Suprapubic skin (tissue), 4 donors: ENCODE data around the gene IFNLR1. TPM values are rescaled to one million over a fixed set of nuclear protein-coding genes. Genes with fewer than 3 reads are reported as not detected.

Experiments used
- DNase-seq, 2 donors: peaks; one replicate each; pipeline ENCODE4 v3.0.0-alpha.2; 2019; ENCODE audit warnings: low spot score in 2 of 2
- H3K27ac ChIP-seq: fragments of 200-600 bp; sonication (generic); one replicate; pipeline ENCODE4 v1.5.1; 2019
- H3K27me3 ChIP-seq: fragments of 200-600 bp; sonication (generic); one replicate; pipeline ENCODE4 v1.5.1; 2019
- H3K36me3 ChIP-seq: fragments of 200-600 bp; sonication (generic); one replicate; pipeline ENCODE4 v1.5.1; 2019
- H3K4me1 ChIP-seq: fragments of 200-600 bp; sonication (generic); one replicate; pipeline ENCODE4 v1.5.1; 2019
- H3K4me3 ChIP-seq: fragments of 200-600 bp; sonication (generic); one replicate; pipeline ENCODE4 v1.5.1; 2019; ENCODE audit warnings: mild to moderate bottlenecking
- H3K9me3 ChIP-seq: fragments of 200-600 bp; sonication (generic); one replicate; pipeline ENCODE4 v1.5.1; 2019
- EP300 ChIP-seq: sonication (generic); formaldehyde crosslinking; IDR thresholded peaks from one replicate; pipeline ENCODE4 v1.6.1; 2017; ENCODE audit warnings: antibody characterized with exemption
- POLR2A ChIP-seq, 2 donors: fragments of 450-650 bp; IDR thresholded peaks; one replicate each; pipeline ENCODE4 v1.6.1; 2017; ENCODE audit warnings: antibody characterized with exemption in 2 of 2, mild to moderate bottlenecking in 2 of 2, moderate library complexity in 2 of 2
- POLR2AphosphoS5 ChIP-seq, 3 donors: sonication (generic); formaldehyde crosslinking; IDR thresholded peaks; one replicate each; pipeline ENCODE4 v1.6.1; 2017; ENCODE audit warnings: antibody characterized with exemption in 3 of 3
- WGBS: methylation state at CpG from one replicate; pipeline ENCODE4 v1.1.5; 2018; 5-methylcytosine and 5-hydroxymethylcytosine counted together
- total RNA-seq, 4 donors: library from RNA; depleted of rRNA; stranded (reverse); fragments of >200 nt; gene quantifications; one replicate each; pipeline ENCODE4 v1.1.0, GENCODE V29; 2016
- TF ChIP-seq, protein P1 (sequence below), 2 donors: fragments of 200-600 bp in 1 of 2; fragments of 450-650 bp in 1 of 2; sonication (generic) in 1 of 2; IDR thresholded peaks; one replicate each; pipeline ENCODE4 v1.5.1; 2016 to 2019; ENCODE audit warnings: antibody characterized with exemption in 2 of 2, mild to moderate bottlenecking in 1 of 2, moderate library complexity in 1 of 2

IFNLR1 gene
- total RNA-seq, 4 donors from 2014 or later, result 11.7 to 16.1 (median 14.0) TPM

DNA sequence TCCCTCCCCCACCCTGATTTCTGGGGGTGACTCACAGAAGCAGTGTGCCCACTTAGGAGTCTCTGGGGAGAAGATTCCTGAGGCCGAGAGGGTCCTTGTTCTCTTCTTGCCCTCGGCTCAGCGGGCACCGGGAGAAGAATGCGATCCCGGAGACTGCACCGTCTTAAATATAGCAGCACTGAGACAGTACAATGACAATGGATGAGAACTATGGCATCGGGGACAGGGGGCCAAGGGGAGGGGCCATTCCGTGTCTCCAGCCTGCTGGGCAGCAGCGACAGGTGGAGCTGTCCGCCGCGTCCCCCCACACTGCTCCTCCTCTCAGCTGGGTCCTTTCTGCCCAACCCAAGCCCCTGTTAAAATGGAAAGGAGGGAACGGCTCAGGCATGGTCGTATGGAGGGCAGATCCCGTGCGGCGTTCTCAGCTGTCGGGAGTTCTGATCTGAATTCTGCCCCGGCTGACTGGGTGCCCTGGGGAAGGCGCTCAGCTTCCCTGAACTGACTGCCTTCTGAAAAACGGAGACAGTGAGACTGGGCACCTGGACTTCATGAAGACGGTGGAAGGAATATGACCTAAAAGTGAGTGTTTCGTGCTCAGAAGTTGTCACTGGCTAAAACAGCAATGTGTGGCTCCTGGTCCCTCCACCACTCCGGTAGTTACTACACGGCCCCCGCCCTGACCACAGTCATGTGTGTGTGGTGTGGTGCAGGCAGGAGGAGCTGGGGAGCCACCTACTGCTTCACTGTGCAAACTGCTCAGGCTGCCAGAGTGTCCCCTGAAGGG lies 74.9 kb downstream of the IFNLR1 start, which contains the start of gene MYOM3:
Gene MYOM3, minus strand, starts transcription at position 140 of the 784 bp plus-strand sequence. CDS start 3,499 bp downstream, outside the sequence.
- no peaks in the 10 kb centered on the region for H3K36me3 ChIP-seq
- peak within 1 kb of the TSS; percentile 70 for H3K27ac ChIP-seq
- TF ChIP-seq EP300 (no peak), POLR2A (IDR thresholded peaks at IDR 0.05) (no peak), POLR2AphosphoS5 (IDR thresholded peaks at IDR 0.05) (no peak)
- TF ChIP-seq, protein P1, sequence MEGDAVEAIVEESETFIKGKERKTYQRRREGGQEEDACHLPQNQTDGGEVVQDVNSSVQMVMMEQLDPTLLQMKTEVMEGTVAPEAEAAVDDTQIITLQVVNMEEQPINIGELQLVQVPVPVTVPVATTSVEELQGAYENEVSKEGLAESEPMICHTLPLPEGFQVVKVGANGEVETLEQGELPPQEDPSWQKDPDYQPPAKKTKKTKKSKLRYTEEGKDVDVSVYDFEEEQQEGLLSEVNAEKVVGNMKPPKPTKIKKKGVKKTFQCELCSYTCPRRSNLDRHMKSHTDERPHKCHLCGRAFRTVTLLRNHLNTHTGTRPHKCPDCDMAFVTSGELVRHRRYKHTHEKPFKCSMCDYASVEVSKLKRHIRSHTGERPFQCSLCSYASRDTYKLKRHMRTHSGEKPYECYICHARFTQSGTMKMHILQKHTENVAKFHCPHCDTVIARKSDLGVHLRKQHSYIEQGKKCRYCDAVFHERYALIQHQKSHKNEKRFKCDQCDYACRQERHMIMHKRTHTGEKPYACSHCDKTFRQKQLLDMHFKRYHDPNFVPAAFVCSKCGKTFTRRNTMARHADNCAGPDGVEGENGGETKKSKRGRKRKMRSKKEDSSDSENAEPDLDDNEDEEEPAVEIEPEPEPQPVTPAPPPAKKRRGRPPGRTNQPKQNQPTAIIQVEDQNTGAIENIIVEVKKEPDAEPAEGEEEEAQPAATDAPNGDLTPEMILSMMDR (IDR thresholded peaks at IDR 0.05), result peak in 1 of 2 donors; percentile 44
- peaks cover 40% of the 10 kb centered on the region for H3K4me1 ChIP-seq
- H3K9me3 ChIP-seq, result no peaks in the 10 kb centered on the region
- DNase-seq, result no peak
- no peaks in the 10 kb centered on the region for H3K27me3 ChIP-seq
- peak within 1 kb of the TSS; percentile 27 for H3K4me3 ChIP-seq
- WGBS, result 25% methylated on average over 23 of the region's 27 CpGs

DNA sequence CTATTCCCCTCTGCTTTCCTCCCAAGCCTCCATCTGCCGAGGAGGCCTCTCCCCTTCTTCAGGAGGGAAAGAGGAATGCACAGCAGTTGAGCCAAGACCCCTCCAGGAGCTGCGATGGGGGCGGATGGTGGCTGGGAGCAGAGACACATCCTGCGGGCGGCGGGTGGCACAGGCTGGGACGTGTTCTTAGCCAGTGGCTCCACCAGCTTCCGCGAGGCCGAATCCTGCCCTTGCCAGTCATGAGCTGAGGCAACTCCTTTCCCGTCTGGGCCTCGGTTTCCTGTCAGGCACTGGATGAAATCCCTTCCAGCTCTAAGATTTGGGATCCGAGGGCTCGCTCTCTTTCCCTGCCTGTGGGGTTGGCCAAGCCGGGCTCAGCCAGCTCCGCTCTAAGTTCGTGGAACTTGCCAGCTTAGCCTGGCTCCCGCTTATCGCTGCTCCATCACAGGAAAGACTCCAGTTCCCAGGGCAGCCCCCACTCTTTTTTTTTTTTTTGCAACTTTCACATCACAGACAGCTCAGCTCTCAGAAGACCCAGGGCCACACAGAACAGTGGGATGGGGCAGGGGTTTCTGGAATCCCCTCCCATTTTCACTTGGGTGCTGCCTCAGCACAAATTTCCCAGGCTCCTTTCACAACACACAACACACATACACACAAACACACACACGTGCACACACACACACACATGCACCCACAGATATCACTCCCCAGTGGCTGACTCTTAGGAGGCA lies 75.7 kb downstream of the IFNLR1 start:
- Histone ChIP-seq H3K27me3 (no peaks in the 10 kb centered on the region), H3K27ac (peak overlapping the region; percentile 70), H3K4me3 (no peak overlapping the region), H3K36me3 (no peaks in the 10 kb centered on the region), H3K9me3 (no peaks in the 10 kb centered on the region), H3K4me1 (peaks cover 40% of the 10 kb centered on the region)
- WGBS, result 20% methylated on average over 11 of the region's 20 CpGs
- TF ChIP-seq, protein P1 (IDR thresholded peaks at IDR 0.05), result no peak
- TF ChIP-seq POLR2AphosphoS5 (IDR thresholded peaks at IDR 0.05) (no peak), EP300 (no peak)
- no peak for DNase-seq

- no peak overlapping the region for H3K4me3 ChIP-seq
- H3K9me3 ChIP-seq, result no peaks in the 10 kb centered on the region
- no peak for DNase-seq
- peak overlapping the region; percentile 70 for H3K27ac ChIP-seq
- H3K27me3 ChIP-seq, result no peaks in the 10 kb centered on the region
- H3K4me1 ChIP-seq, result peaks cover 44% of the 10 kb centered on the region
- no peaks in the 10 kb centered on the region for H3K36me3 ChIP-seq
- WGBS, result 34% methylated on average over 11 of the region's 14 CpGs
- TF ChIP-seq, protein P1 (IDR thresholded peaks at IDR 0.05), result no peak
- no peak for TF ChIP-seq POLR2AphosphoS5 (IDR thresholded peaks at IDR 0.05)
- no peak for TF ChIP-seq POLR2A (IDR thresholded peaks at IDR 0.05)
- no peak for TF ChIP-seq EP300
Observed at GRCh38 chr1:24110642-24111261, 76.3 kb downstream of the IFNLR1 start.

- Histone ChIP-seq H3K4me1 (peaks cover 52% of the 10 kb centered on the region), H3K9me3 (no peaks in the 10 kb centered on the region), H3K27me3 (no peaks in the 10 kb centered on the region), H3K4me3 (no peak overlapping the region), H3K27ac (no peak overlapping the region), H3K36me3 (no peaks in the 10 kb centered on the region)
- 89% methylated on average over 15 of the region's 15 CpGs for WGBS
- DNase-seq, result peak in 1 of 2 donors; percentile 59
- TF ChIP-seq EP300, result no peak
- TF ChIP-seq POLR2A (IDR thresholded peaks at IDR 0.05), result no peak
- TF ChIP-seq POLR2AphosphoS5 (IDR thresholded peaks at IDR 0.05), result no peak
- TF ChIP-seq, protein P1 (IDR thresholded peaks at IDR 0.05), result no peak
Observed at GRCh38 chr1:24109686-24110475, 77.2 kb downstream of the IFNLR1 start.
